Naive thymus-derived CD8-positive, alpha-beta T cell (primary cell): Measurements from ENCODE around the gene GRM2. TPM values are rescaled to one million over a fixed set of nuclear protein-coding genes. Genes with fewer than 3 reads are reported as not detected.

Source experiments
- ATAC-seq, 2 donors: fragments of 150-1000 bp; cut with Tn5 transposase in 1 of 2; sonication (Bioruptor Pico), chemical (Tn5 transposase) in 1 of 2; 1 replicate in 1 of 2; 2 replicates in 1 of 2; pipeline ENCODE4 v1.10.0; 2021; ENCODE audit warnings: mild to moderate bottlenecking in 2 of 2, moderate library complexity in 2 of 2
- POLR2A ChIA-PET: fragments of 350-600 bp; sonication (Branson Sonifier 250); formaldehyde crosslinking; loops from one replicate; lab custom pipeline; 2021; ENCODE audit warnings: antibody characterized with exemption; lab: Charles Lee
- DNase-seq, 10 donors: peaks; one replicate each; pipeline versions ENCODE4 v3.0.0 to v3.0.0-alpha.2; 2020 to 2022
- H3K27ac Mint-ChIP-seq, 10 donors: one replicate each; pipeline ENCODE4 v1.8.0; 2020 to 2022; ENCODE audit warnings: mild to moderate bottlenecking in 10 of 10, mixed read lengths in 10 of 10, moderate library complexity in 4 of 10, inconsistent platforms in 1 of 10
- H3K27me3 Mint-ChIP-seq, 5 donors: one replicate each; pipeline ENCODE4 v1.8.0; 2021 to 2022; ENCODE audit warnings: mixed read lengths in 5 of 5
- H3K36me3 Mint-ChIP-seq, 3 donors: one replicate each; pipeline ENCODE4 v1.8.0; 2020 to 2022; ENCODE audit warnings: mixed read lengths in 3 of 3, mild to moderate bottlenecking in 2 of 3, inconsistent platforms in 1 of 3
- H3K4me1 Mint-ChIP-seq, 4 donors: one replicate each; pipeline ENCODE4 v1.8.0; 2021 to 2022; ENCODE audit warnings: mixed read lengths in 4 of 4
- H3K4me3 Mint-ChIP-seq, 10 donors: one replicate each; pipeline ENCODE4 v1.8.0; 2020 to 2022; ENCODE audit warnings: mild to moderate bottlenecking in 10 of 10, mixed read lengths in 10 of 10, moderate library complexity in 6 of 10, inconsistent platforms in 1 of 10
- H3K9me3 Mint-ChIP-seq, 9 donors: one replicate each; pipeline ENCODE4 v1.8.0; 2020 to 2022; ENCODE audit warnings: mixed read lengths in 9 of 9, mild to moderate bottlenecking in 3 of 9, inconsistent platforms in 1 of 9, moderate library complexity in 1 of 9
- polyA plus RNA-seq, 3 donors: library from polyadenylated mRNA; unstranded; fragments of 300-500 nt; fragmentation: Illumina TruSeq; gene quantifications; one replicate each; pipeline ENCODE4 v1.2.3, GENCODE V29; 2021
- total RNA-seq, 8 experiments: library from RNA in 2 of 8; stranded (reverse) in 2 of 8; gene quantifications; one replicate each; pipeline ENCODE4 v1.2.3 and lab custom pipeline; 2021 to 2026

GRM2 gene
- total and polyA plus RNA-seq, 5 experiments from 2014 or later, result 0.09 to 5.0 (median 2.9) TPM; not detected in 2

GRCh38 chr3:51681453-51681852, 25.4 kb upstream of the GRM2 start:
- peaks cover 0 to 29% (median 14%) of the 10 kb centered on the region in 3 donors for H3K36me3 Mint-ChIP-seq

GRCh38 chr3:51682079-51682478, 24.8 kb upstream of the GRM2 start:
- POLR2A ChIA-PET, result interaction anchor here (0.5 to 6.0 kb wide), 9 partner anchors 10 to 543 kb away, joined by 3 to 97 read pairs (median 4); partner anchors contain the start of genes DCAF1, RAD54L2 and TEX264
- peak; percentile 33 to 87 (median 76) for DNase-seq
- H3K9me3 Mint-ChIP-seq, result no peaks in the 10 kb centered on the region
- peak; percentile 67 to 77 for ATAC-seq
- H3K27me3 Mint-ChIP-seq, result no peaks in the 10 kb centered on the region
- H3K36me3 Mint-ChIP-seq, result peaks cover 0 to 27% (median 14%) of the 10 kb centered on the region in 3 donors
- H3K4me3 Mint-ChIP-seq, result peak overlapping the region; percentile 56 to 92 (median 79)
- H3K27ac Mint-ChIP-seq, result peak overlapping the region; percentile 15 to 94 (median 74)
- peaks cover 73 to 99% (median 97%) of the 10 kb centered on the region in 4 donors for H3K4me1 Mint-ChIP-seq

More at GRCh38 chr3:51681453-51681852, 25.4 kb upstream of the GRM2 start:
- ATAC-seq (peak; percentile 53 to 67), DNase-seq (peak; percentile 16 to 75 (median 42))
- POLR2A ChIA-PET, result interaction anchor here (0.6 to 6.0 kb wide), 6 partner anchors 8 to 543 kb away, joined by 3 to 97 read pairs (median 4); partner anchors contain the start of genes DCAF1, RAD54L2 and TEX264
- H3K27me3 Mint-ChIP-seq, result no peaks in the 10 kb centered on the region
- H3K4me3 Mint-ChIP-seq, result peak overlapping the region; percentile 56 to 92 (median 79)
- peaks cover 68 to 99% (median 94%) of the 10 kb centered on the region in 4 donors for H3K4me1 Mint-ChIP-seq
- no peaks in the 10 kb centered on the region for H3K9me3 Mint-ChIP-seq
- H3K27ac Mint-ChIP-seq, result peak overlapping the region; percentile 15 to 94 (median 74)

- H3K4me1 Mint-ChIP-seq, result peaks cover 75 to 100% (median 98%) of the 10 kb centered on the region in 4 donors
- no peaks in the 10 kb centered on the region for H3K27me3 Mint-ChIP-seq
- H3K4me3 Mint-ChIP-seq, result peak overlapping the region in 5 of 10 donors; percentile 5 to 92 (median 81)
- peaks cover 0 to 29% (median 16%) of the 10 kb centered on the region in 3 donors for H3K36me3 Mint-ChIP-seq
- no peak for ATAC-seq
- H3K9me3 Mint-ChIP-seq, result no peaks in the 10 kb centered on the region
- H3K27ac Mint-ChIP-seq, result peak overlapping the region in 7 of 10 donors; percentile 15 to 94 (median 77)
- POLR2A ChIA-PET, result interaction anchor here (0.5 to 6.0 kb wide), 7 partner anchors 11 to 296 kb away, joined by 3 to 97 read pairs (median 5); partner anchors contain the start of genes DCAF1 and TEX264
- no peak for DNase-seq
These were observed 24.3 kb upstream of the GRM2 start for GRCh38 chr3:51682526-51682925.

- Mint-ChIP-seq H3K27me3 (no peaks in the 10 kb centered on the region), H3K4me3 (peak overlapping the region in 2 of 10 donors; percentile 43 to 81), H3K27ac (peak overlapping the region in 2 of 10 donors; percentile 53 to 72), H3K36me3 (peaks cover 0 to 33% (median 19%) of the 10 kb centered on the region in 3 donors), H3K4me1 (peaks cover 72 to 100% (median 98%) of the 10 kb centered on the region in 4 donors), H3K9me3 (no peaks in the 10 kb centered on the region)
- DNase-seq (no peak), ATAC-seq (no peak)
- POLR2A ChIA-PET, result interaction anchor here (1.6 to 6.0 kb wide), 3 partner anchors 9 to 182 kb away, joined by 6 to 97 read pairs (median 7); partner anchors contain the start of gene DCAF1
These were observed 23.3 kb upstream of the GRM2 start for GRCh38 chr3:51683566-51683965.

- ATAC-seq (no peak), DNase-seq (no peak)
- Mint-ChIP-seq H3K4me3 (peak overlapping the region; percentile 68 to 88 (median 80)), H3K36me3 (peaks cover 0 to 44% (median 19%) of the 10 kb centered on the region in 3 donors), H3K9me3 (no peaks in the 10 kb centered on the region), H3K27me3 (no peaks in the 10 kb centered on the region), H3K4me1 (peaks cover 65 to 93% (median 88%) of the 10 kb centered on the region in 4 donors), H3K27ac (peak overlapping the region; percentile 84 to 98 (median 95))
- POLR2A ChIA-PET, result interaction anchor here (0.9 to 6.0 kb wide), 7 partner anchors 11 to 186 kb away, joined by 3 to 97 read pairs (median 7); partner anchors contain the start of genes DCAF1 and TEX264
These were observed 21.7 kb upstream of the GRM2 start for GRCh38 chr3:51684971-51685751.

GRCh38 chr3:51686056-51686455, 20.8 kb upstream of the GRM2 start:
- no peaks in the 10 kb centered on the region for H3K27me3 Mint-ChIP-seq
- H3K27ac Mint-ChIP-seq, result peak overlapping the region; percentile 84 to 98 (median 95)
- ATAC-seq, result no peak
- H3K9me3 Mint-ChIP-seq, result no peaks in the 10 kb centered on the region
- DNase-seq, result no peak
- H3K4me3 Mint-ChIP-seq, result peak overlapping the region; percentile 68 to 88 (median 80)
- peaks cover 60 to 90% (median 81%) of the 10 kb centered on the region in 4 donors for H3K4me1 Mint-ChIP-seq
- POLR2A ChIA-PET, result interaction anchor here (0.5 to 3.1 kb wide), 9 partner anchors 9 to 301 kb away, joined by 3 to 31 read pairs (median 4); partner anchors contain the start of genes DCAF1, MANF and TEX264
- peaks cover 0 to 52% (median 19%) of the 10 kb centered on the region in 3 donors for H3K36me3 Mint-ChIP-seq

GRCh38 chr3:51686512-51687215, 20.2 kb upstream of the GRM2 start:
- peaks cover 0 to 52% (median 19%) of the 10 kb centered on the region in 3 donors for H3K36me3 Mint-ChIP-seq
- POLR2A ChIA-PET, result interaction anchor here (0.5 to 3.1 kb wide), 10 partner anchors 9 to 302 kb away, joined by 3 to 31 read pairs (median 3); partner anchors contain the start of genes DCAF1, MANF and TEX264
- H3K27me3 Mint-ChIP-seq, result no peaks in the 10 kb centered on the region
- H3K9me3 Mint-ChIP-seq, result no peaks in the 10 kb centered on the region
- peak overlapping the region; percentile 84 to 98 (median 95) for H3K27ac Mint-ChIP-seq
- ATAC-seq, result peak; percentile 91 to 96
- peak overlapping the region; percentile 68 to 88 (median 80) for H3K4me3 Mint-ChIP-seq
- H3K4me1 Mint-ChIP-seq, result peaks cover 54 to 90% (median 75%) of the 10 kb centered on the region in 4 donors
- DNase-seq, result peak; percentile 52 to 92 (median 76)

- H3K4me1 Mint-ChIP-seq, result peaks cover 46 to 86% (median 66%) of the 10 kb centered on the region in 4 donors
- peak overlapping the region; percentile 66 to 98 (median 95) for H3K27ac Mint-ChIP-seq
- ATAC-seq (no peak), DNase-seq (no peak)
- H3K9me3 Mint-ChIP-seq, result no peaks in the 10 kb centered on the region
- POLR2A ChIA-PET, result interaction anchor here (0.6 to 3.1 kb wide), 4 partner anchors 10 to 303 kb away, joined by 3 to 31 read pairs (median 6); partner anchors contain the start of genes DCAF1, MANF and TEX264
- H3K27me3 Mint-ChIP-seq, result no peaks in the 10 kb centered on the region
- H3K36me3 Mint-ChIP-seq, result peaks cover 0 to 54% (median 17%) of the 10 kb centered on the region in 3 donors
- H3K4me3 Mint-ChIP-seq, result peak overlapping the region in 9 of 10 donors; percentile 24 to 88 (median 78)
These were observed 19.2 kb upstream of the GRM2 start for GRCh38 chr3:51687431-51688205.

GRCh38 chr3:51688206-51688600, 18.7 kb upstream of the GRM2 start:
- H3K4me3 Mint-ChIP-seq, result peak overlapping the region in 3 of 10 donors; percentile 16 to 78 (median 40)
- POLR2A ChIA-PET, result interaction anchor here (0.6 to 3.1 kb wide), 2 partner anchors 17 to 188 kb away, joined by 5 to 31 read pairs; partner anchors contain the start of genes DCAF1 and TEX264

GRCh38 chr3:51691021-51691420, 15.8 kb upstream of the GRM2 start:
- POLR2A ChIA-PET, result no interaction called here
- no peak for ATAC-seq
- Mint-ChIP-seq H3K36me3 (peaks cover 0 to 51% (median 6%) of the 10 kb centered on the region in 3 donors), H3K27ac (peak overlapping the region in 2 of 10 donors; percentile 15 to 88), H3K4me1 (peaks cover 29 to 67% (median 37%) of the 10 kb centered on the region in 4 donors), H3K9me3 (no peaks in the 10 kb centered on the region), H3K4me3 (no peak overlapping the region), H3K27me3 (no peaks in the 10 kb centered on the region)
- no peak for DNase-seq

More at GRCh38 chr3:51688206-51688600, 18.7 kb upstream of the GRM2 start:
- Mint-ChIP-seq H3K9me3 (no peaks in the 10 kb centered on the region), H3K27ac (peak overlapping the region in 9 of 10 donors; percentile 31 to 97 (median 68)), H3K36me3 (peaks cover 0 to 54% (median 17%) of the 10 kb centered on the region in 3 donors), H3K4me1 (peaks cover 41 to 84% (median 60%) of the 10 kb centered on the region in 4 donors), H3K27me3 (no peaks in the 10 kb centered on the region)
- ATAC-seq, result no peak
- DNase-seq, result no peak

- no peak for DNase-seq
- Mint-ChIP-seq H3K9me3 (no peaks in the 10 kb centered on the region), H3K36me3 (peaks cover 0 to 52% (median 6%) of the 10 kb centered on the region in 3 donors), H3K4me3 (no peak overlapping the region), H3K4me1 (peaks cover 22 to 61% (median 28%) of the 10 kb centered on the region in 4 donors), H3K27me3 (no peaks in the 10 kb centered on the region), H3K27ac (peak overlapping the region in 3 of 10 donors; percentile 8 to 80 (median 29))
- POLR2A ChIA-PET, result interaction anchor here (0.6 kb wide), 1 partner anchor 1006 kb away, joined by 3 read pairs; no protein-coding TSS in a partner anchor
- ATAC-seq, result no peak
These were observed 14.9 kb upstream of the GRM2 start for GRCh38 chr3:51691949-51692348.
